OCI-LY1 (cell line): ENCODE measurements around the gene IRS1.

Experiments used
- EZH2 ChIP-seq: fragments of 200-600 bp; sonication (generic), shearing (Covaris generic); IDR thresholded peaks from 2 replicates; pipeline ENCODE4 v1.8.0; 2017; ENCODE audit warnings: borderline replicate concordance, mixed run types, mild to moderate bottlenecking, antibody characterized with exemption, low read length, moderate library complexity, mixed read lengths
- TF ChIP-seq, protein P1 (sequence below): fragments of 200-600 bp; sonication (generic), shearing (Covaris generic); IDR thresholded peaks from 2 replicates; pipeline ENCODE4 v1.5.1; 2017; ENCODE audit warnings: mild to moderate bottlenecking, antibody characterized with exemption, low read length, moderate library complexity, mixed read lengths

DNA sequence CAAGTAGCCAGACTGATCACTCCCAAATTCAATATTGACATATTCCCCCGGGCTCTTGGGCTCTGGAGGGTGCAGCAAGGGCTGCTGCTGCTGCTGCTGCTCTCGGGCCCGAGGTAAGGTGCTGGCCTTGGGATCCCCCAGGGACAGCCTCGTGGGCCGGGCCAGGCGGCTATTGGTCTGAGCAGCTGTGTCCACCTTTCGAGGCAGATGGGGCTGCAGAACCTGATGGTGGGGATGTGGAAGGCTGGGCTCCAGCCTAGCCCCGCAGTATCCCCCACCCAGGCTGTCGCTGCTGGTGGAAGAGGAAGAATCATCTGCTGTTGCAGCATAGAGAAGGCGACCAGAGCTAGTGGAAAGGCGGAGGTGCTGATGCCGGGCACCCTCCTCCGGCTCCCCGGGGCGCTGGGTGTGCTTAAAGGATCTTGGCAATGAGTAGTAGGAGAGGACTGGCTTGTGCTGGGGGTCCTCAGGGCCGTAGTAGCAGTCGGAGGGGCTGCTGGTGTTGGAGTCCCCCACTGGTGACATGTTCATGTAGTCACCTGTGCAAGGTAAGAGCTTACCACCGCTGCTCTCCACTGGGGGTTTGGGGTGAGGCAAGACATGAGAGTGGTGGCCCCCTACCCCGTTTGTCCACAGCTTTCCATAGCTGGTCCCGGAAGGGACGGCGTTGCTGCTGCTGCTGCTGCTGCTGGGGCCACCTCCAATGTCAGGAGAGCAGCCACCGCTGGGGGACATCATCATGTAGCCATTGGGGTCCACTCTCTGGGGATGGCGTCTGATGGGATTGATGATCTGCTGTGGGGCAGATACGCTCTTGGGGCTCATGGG is 3.4 kb downstream of the IRS1 start:
- TF ChIP-seq, protein P1, sequence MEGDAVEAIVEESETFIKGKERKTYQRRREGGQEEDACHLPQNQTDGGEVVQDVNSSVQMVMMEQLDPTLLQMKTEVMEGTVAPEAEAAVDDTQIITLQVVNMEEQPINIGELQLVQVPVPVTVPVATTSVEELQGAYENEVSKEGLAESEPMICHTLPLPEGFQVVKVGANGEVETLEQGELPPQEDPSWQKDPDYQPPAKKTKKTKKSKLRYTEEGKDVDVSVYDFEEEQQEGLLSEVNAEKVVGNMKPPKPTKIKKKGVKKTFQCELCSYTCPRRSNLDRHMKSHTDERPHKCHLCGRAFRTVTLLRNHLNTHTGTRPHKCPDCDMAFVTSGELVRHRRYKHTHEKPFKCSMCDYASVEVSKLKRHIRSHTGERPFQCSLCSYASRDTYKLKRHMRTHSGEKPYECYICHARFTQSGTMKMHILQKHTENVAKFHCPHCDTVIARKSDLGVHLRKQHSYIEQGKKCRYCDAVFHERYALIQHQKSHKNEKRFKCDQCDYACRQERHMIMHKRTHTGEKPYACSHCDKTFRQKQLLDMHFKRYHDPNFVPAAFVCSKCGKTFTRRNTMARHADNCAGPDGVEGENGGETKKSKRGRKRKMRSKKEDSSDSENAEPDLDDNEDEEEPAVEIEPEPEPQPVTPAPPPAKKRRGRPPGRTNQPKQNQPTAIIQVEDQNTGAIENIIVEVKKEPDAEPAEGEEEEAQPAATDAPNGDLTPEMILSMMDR, result no peak
- TF ChIP-seq EZH2, result no peak
